ENCODE data around the gene CCDC33. TPM values are rescaled to one million over a fixed set of nuclear protein-coding genes. Genes with fewer than 3 reads are reported as not detected.

Gene CCDC33
- total RNA-seq, 1 donor from 2014 or later = not detected

- Mint-ChIP-seq H3K27ac (no peak overlapping the region), H3K4me3 (ENCODE audit: low read depth) (no peak overlapping the region), H3K9me3 (no peaks in the 10 kb centered on the region), H3K4me1 (ENCODE audit: low read depth) (no peaks in the 10 kb centered on the region), H3K36me3 (ENCODE audit: low read depth) (no peaks in the 10 kb centered on the region), H3K27me3 (ENCODE audit: low read depth) (peaks cover 20% of the 10 kb centered on the region)
- no peak for DNase-seq (ENCODE audit: low spot score)
- intact Hi-C loops (cut with micrococcal nuclease) = no loop called here
Measured at GRCh38 chr15:74242441-74243185, 6.5 kb downstream of the CCDC33 start.

DNA sequence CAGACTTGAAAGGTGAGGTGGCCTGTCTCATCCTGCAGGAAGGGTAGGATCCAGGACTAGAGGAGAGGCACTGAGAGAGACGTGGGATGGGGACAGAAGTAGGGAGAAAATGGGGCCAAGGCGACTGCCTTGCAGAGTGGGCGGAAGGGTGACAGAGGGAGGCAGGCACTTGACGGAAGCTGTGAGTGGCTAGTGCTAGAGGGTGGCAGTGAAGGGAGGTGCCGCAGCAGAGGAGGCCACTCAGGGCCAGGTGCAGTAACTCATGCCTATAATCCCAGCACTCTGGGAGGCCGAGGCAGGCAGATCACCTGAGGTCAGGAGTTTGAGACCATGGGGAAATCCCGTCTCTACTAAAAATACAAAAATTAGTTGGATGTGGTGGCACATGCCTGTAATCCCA, 7.3 kb downstream of the CCDC33 start:
- Mint-ChIP-seq H3K9me3 (no peaks in the 10 kb centered on the region), H3K4me3 (ENCODE audit: low read depth) (no peak overlapping the region), H3K27me3 (ENCODE audit: low read depth) (peaks cover 20% of the 10 kb centered on the region), H3K4me1 (ENCODE audit: low read depth) (no peaks in the 10 kb centered on the region), H3K36me3 (ENCODE audit: low read depth) (no peaks in the 10 kb centered on the region), H3K27ac (no peak overlapping the region)
- intact Hi-C loops (cut with micrococcal nuclease) = no loop called here
- no peak for DNase-seq (ENCODE audit: low spot score)

- no peak for DNase-seq (ENCODE audit: low spot score)
- Mint-ChIP-seq H3K27me3 (ENCODE audit: low read depth) (peaks cover 21% of the 10 kb centered on the region), H3K36me3 (ENCODE audit: low read depth) (no peaks in the 10 kb centered on the region), H3K4me3 (ENCODE audit: low read depth) (no peak overlapping the region), H3K9me3 (no peaks in the 10 kb centered on the region), H3K4me1 (ENCODE audit: low read depth) (no peaks in the 10 kb centered on the region), H3K27ac (no peak overlapping the region)
- intact Hi-C loops (cut with micrococcal nuclease) = no loop called here
Measured at GRCh38 chr15:74244822-74245341, 8.8 kb downstream of the CCDC33 start.

GRCh38 chr15:74245342-74245931, 9.3 kb downstream of the CCDC33 start:
- Mint-ChIP-seq H3K9me3 (no peaks in the 10 kb centered on the region), H3K36me3 (ENCODE audit: low read depth) (no peaks in the 10 kb centered on the region), H3K4me3 (ENCODE audit: low read depth) (no peak overlapping the region), H3K27ac (no peak overlapping the region), H3K4me1 (ENCODE audit: low read depth) (no peaks in the 10 kb centered on the region), H3K27me3 (ENCODE audit: low read depth) (peaks cover 24% of the 10 kb centered on the region)
- peak; percentile 13 for DNase-seq (ENCODE audit: low spot score)
- intact Hi-C loops (cut with micrococcal nuclease) = no loop called here

DNA sequence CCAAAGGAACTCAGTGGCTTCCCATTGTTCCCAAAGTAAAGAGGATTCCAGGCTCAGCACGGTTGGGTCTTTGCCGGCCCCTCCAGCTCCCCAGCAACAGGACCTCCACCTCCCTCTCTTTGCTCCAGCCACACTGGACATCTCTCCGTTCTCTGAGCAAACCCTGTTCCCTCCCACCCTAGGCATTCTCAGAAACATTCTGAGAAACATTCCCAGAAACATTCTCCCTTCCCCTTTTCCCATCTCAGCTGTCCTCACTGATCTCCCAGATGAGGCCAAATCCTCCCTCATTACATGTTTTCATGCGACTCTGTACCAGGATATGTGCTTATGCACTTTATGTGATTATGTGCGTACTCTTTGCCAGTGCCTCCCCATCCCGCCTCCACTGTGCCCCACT, 14.1 kb downstream of the CCDC33 start:
- intact Hi-C loops (cut with micrococcal nuclease) = no loop called here
- Mint-ChIP-seq H3K4me3 (ENCODE audit: low read depth) (no peak overlapping the region), H3K9me3 (no peaks in the 10 kb centered on the region)

DNA sequence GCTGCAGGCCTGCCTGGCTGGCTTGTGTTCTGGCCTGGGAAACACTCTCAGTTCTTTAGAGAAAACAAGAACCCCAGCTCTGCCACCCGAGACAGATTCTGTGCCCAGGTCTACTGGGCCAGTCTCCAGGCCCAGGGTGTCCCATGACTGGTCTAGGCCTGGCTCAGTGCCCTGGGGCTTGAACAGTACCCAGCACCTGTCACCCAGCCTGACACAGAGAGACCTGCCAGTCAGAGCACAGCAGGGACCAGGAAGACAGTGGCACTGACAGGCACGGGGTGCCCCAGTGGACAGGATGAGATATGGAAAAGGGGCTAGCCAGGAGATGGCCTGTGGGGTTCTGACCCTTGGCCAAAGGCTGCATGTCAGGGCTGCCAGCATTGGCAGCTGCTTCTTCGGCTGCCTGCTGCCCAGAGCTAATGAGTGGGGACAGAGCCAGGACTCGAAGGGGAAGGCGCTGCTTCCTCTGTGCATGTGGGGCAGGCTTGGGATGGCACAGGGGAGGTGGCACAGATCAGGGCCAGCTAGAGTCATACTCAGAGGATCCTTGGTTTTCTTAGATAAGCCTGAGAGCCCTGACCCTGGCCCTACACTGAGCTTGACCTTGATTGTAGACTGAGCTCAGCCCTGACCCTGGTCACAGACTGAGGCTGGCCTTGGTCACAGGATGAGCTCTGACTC, 15.1 kb downstream of the CCDC33 start:
- intact Hi-C loops (cut with micrococcal nuclease) = no loop called here
- H3K27me3 Mint-ChIP-seq (ENCODE audit: low read depth) = peaks cover 6% of the 10 kb centered on the region
- no peak for DNase-seq (ENCODE audit: low spot score)
- no peaks in the 10 kb centered on the region for H3K9me3 Mint-ChIP-seq
- no peak overlapping the region for H3K4me3 Mint-ChIP-seq (ENCODE audit: low read depth)
- H3K36me3 Mint-ChIP-seq (ENCODE audit: low read depth) = no peaks in the 10 kb centered on the region
- no peak overlapping the region for H3K27ac Mint-ChIP-seq
- no peaks in the 10 kb centered on the region for H3K4me1 Mint-ChIP-seq (ENCODE audit: low read depth)

More for the DNA sequence above, 14.1 kb downstream of the CCDC33 start:
- peaks cover 13% of the 10 kb centered on the region for H3K27me3 Mint-ChIP-seq (ENCODE audit: low read depth)
- H3K4me1 Mint-ChIP-seq (ENCODE audit: low read depth) = no peaks in the 10 kb centered on the region
- no peak for DNase-seq (ENCODE audit: low spot score)
- H3K36me3 Mint-ChIP-seq (ENCODE audit: low read depth) = no peaks in the 10 kb centered on the region
- no peak overlapping the region for H3K27ac Mint-ChIP-seq

DNA sequence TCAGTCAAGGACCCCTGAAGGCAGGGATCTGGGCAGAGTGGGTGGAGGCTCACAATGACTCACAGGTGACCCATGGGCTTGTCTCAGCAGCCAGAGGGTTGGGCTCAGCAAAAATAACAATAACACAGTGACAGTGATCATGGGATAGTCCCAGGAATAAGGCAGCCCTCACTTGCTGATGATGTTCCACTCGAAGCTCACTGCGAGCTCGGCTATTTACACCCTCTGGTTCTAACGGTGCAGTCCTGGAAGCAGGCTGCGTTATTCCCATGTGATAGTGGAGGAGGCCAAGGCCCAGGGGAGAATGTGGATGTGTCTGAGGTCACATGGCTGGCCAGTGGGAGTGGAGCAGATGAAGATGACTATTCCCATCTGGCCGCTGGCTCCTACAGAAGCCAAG, 16.2 kb downstream of the CCDC33 start:
- Mint-ChIP-seq H3K36me3 (ENCODE audit: low read depth) (no peaks in the 10 kb centered on the region), H3K4me3 (ENCODE audit: low read depth) (no peak overlapping the region), H3K9me3 (no peaks in the 10 kb centered on the region), H3K4me1 (ENCODE audit: low read depth) (no peaks in the 10 kb centered on the region), H3K27ac (no peak overlapping the region), H3K27me3 (ENCODE audit: low read depth) (peaks cover 4% of the 10 kb centered on the region)
- intact Hi-C loops (cut with micrococcal nuclease) = no loop called here
- no peak for DNase-seq (ENCODE audit: low spot score)

- H3K9me3 Mint-ChIP-seq = no peaks in the 10 kb centered on the region
- peaks cover 4% of the 10 kb centered on the region for H3K27me3 Mint-ChIP-seq (ENCODE audit: low read depth)
- no peak for DNase-seq (ENCODE audit: low spot score)
- no peaks in the 10 kb centered on the region for H3K36me3 Mint-ChIP-seq (ENCODE audit: low read depth)
- H3K27ac Mint-ChIP-seq = no peak overlapping the region
- H3K4me1 Mint-ChIP-seq (ENCODE audit: low read depth) = no peaks in the 10 kb centered on the region
- H3K4me3 Mint-ChIP-seq (ENCODE audit: low read depth) = no peak overlapping the region
- intact Hi-C loops (cut with micrococcal nuclease) = no loop called here
Measured at GRCh38 chr15:74252721-74253120, 16.6 kb downstream of the CCDC33 start.

DNA sequence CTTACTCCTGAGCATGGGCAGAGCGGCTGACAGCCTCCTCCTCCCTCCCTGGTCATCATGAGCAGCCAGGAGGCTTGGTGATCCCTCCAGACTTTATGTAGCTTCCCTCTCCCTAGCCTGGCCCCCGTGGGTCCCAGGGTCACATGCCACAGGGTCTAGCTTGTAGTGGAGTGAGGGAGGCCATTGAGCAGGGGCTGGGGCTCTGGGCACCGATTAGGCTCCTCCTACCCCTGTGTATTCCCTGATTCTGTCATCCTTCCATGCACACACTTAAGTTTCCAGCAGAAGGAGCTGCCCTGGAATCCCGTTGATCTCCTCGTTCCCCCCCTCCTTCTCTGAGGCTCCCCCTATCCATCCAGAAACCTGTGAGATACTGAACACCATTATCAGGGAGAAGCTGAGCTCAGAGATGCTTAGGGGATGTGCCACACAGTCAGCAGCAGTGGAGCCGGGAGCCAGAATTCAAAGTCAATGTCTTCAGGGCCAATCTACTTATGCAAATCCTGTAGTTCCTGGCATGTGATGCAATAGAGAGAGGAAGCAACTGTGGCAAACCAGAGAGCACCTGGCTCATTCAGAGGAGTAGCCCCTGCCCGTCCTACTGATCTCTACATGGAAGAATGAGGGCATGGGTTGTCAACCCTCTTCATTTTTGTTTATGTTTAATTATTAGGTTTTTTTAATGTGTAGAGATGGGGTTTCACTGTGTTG, 17.2 kb downstream of the CCDC33 start:
- Mint-ChIP-seq H3K4me1 (ENCODE audit: low read depth) (no peaks in the 10 kb centered on the region), H3K36me3 (ENCODE audit: low read depth) (no peaks in the 10 kb centered on the region), H3K27ac (no peak overlapping the region), H3K9me3 (no peaks in the 10 kb centered on the region), H3K27me3 (ENCODE audit: low read depth) (peaks cover 4% of the 10 kb centered on the region), H3K4me3 (ENCODE audit: low read depth) (no peak overlapping the region)
- intact Hi-C loops (cut with micrococcal nuclease) = no loop called here
- DNase-seq (ENCODE audit: low spot score) = no peak

GRCh38 chr15:74257105-74257504, 21.0 kb downstream of the CCDC33 start:
- DNase-seq (ENCODE audit: low spot score) = no peak
- Mint-ChIP-seq H3K27ac (no peak overlapping the region), H3K27me3 (ENCODE audit: low read depth) (no peaks in the 10 kb centered on the region), H3K36me3 (ENCODE audit: low read depth) (no peaks in the 10 kb centered on the region), H3K9me3 (no peaks in the 10 kb centered on the region), H3K4me3 (ENCODE audit: low read depth) (no peak overlapping the region), H3K4me1 (ENCODE audit: low read depth) (no peaks in the 10 kb centered on the region)
- intact Hi-C loops (cut with micrococcal nuclease) = no loop called here

GRCh38 chr15:74257623-74258022, 21.5 kb downstream of the CCDC33 start:
- H3K36me3 Mint-ChIP-seq (ENCODE audit: low read depth) = no peaks in the 10 kb centered on the region
- H3K27me3 Mint-ChIP-seq (ENCODE audit: low read depth) = no peaks in the 10 kb centered on the region
- no peak overlapping the region for H3K27ac Mint-ChIP-seq
- no peak overlapping the region for H3K4me3 Mint-ChIP-seq (ENCODE audit: low read depth)
- H3K9me3 Mint-ChIP-seq = no peaks in the 10 kb centered on the region
- DNase-seq (ENCODE audit: low spot score) = no peak
- no peaks in the 10 kb centered on the region for H3K4me1 Mint-ChIP-seq (ENCODE audit: low read depth)
- intact Hi-C loops (cut with micrococcal nuclease) = no loop called here

GRCh38 chr15:74258456-74259291, 22.5 kb downstream of the CCDC33 start:
- no peaks in the 10 kb centered on the region for H3K4me1 Mint-ChIP-seq (ENCODE audit: low read depth)
- H3K4me3 Mint-ChIP-seq (ENCODE audit: low read depth) = no peak overlapping the region
- no peak for DNase-seq (ENCODE audit: low spot score)
- H3K9me3 Mint-ChIP-seq = no peaks in the 10 kb centered on the region
- H3K27me3 Mint-ChIP-seq (ENCODE audit: low read depth) = peaks cover 5% of the 10 kb centered on the region
- H3K27ac Mint-ChIP-seq = no peak overlapping the region
- no peaks in the 10 kb centered on the region for H3K36me3 Mint-ChIP-seq (ENCODE audit: low read depth)
- intact Hi-C loops (cut with micrococcal nuclease) = no loop called here
